Mucosa of descending colon (tissue), 3 donors: Measurements from ENCODE around the gene ST3GAL5. TPM values are rescaled to one million over a fixed set of nuclear protein-coding genes. Genes with fewer than 3 reads are reported as not detected.
"Not testable (repeated sequence)": the region's sequence is repeated elsewhere in the genome, so short reads cannot be mapped to it uniquely, and the experiment has no call there.

Source experiments
- ATAC-seq: fragments of 200-7000 bp; cut with Tn5 transposase; one replicate; pipeline ENCODE4 v1.9.1; 2020; ENCODE audit warnings: mild to moderate bottlenecking, moderate library complexity
- DNase-seq, 3 donors: peaks; one replicate each; pipeline ENCODE4 v3.0.0-alpha.2; 2020
- H3K36me3 ChIP-seq: fragments of 200-600 bp; one replicate; pipeline ENCODE4 v1.8.0; 2021; ENCODE audit warnings: low read depth, mild to moderate bottlenecking
- H3K4me1 ChIP-seq: fragments of 200-600 bp; one replicate; pipeline ENCODE4 v1.8.0; 2021; ENCODE audit warnings: low read depth, mild to moderate bottlenecking
- H3K4me3 ChIP-seq: fragments of 200-600 bp; one replicate; pipeline ENCODE4 v1.8.0; 2021; ENCODE audit warnings: mild to moderate bottlenecking
- H3K9me3 ChIP-seq: fragments of 200-600 bp; one replicate; pipeline ENCODE4 v1.8.0; 2021; ENCODE audit warnings: mild to moderate bottlenecking
- intact Hi-C, 2 donors: fragments of 100-400 bp; cut with DNase I in 1 of 2; cut with micrococcal nuclease in 1 of 2; formaldehyde crosslinking; loops; one replicate each; pipeline versions ENCODE4 v1.11.0 to v1.11.1; 2022; cut with DNase I, micrococcal nuclease
- total RNA-seq, 3 donors: library from RNA; stranded (reverse); fragmentation: NEBNext Ultra II Directional in 2 of 3; extraction: Animal tissue kit (Norgen Biotek cat#: 25700) in 2 of 3; gene quantifications; one replicate each; pipeline versions ENCODE4 v1.2.1 to v1.2.4, GENCODE V29; 2021 to 2023
- TF ChIP-seq, protein P1 (sequence below): fragments of 200-600 bp; IDR thresholded peaks from one replicate; pipeline ENCODE4 v1.8.0; 2022; ENCODE audit warnings: antibody characterized with exemption, mild to moderate bottlenecking
- donor health status: DM: no; HTN: no; CAD: no; lungs with moderate emphysema.
- donor health status: DM: no; HTN: no; CAD: no.
- donor health status: DM: no; HTN: yes; CAD: no.

The ST3GAL5 gene
- total RNA-seq, 3 donors from 2014 or later = 5.0 to 19.0 (median 5.4) TPM

DNA sequence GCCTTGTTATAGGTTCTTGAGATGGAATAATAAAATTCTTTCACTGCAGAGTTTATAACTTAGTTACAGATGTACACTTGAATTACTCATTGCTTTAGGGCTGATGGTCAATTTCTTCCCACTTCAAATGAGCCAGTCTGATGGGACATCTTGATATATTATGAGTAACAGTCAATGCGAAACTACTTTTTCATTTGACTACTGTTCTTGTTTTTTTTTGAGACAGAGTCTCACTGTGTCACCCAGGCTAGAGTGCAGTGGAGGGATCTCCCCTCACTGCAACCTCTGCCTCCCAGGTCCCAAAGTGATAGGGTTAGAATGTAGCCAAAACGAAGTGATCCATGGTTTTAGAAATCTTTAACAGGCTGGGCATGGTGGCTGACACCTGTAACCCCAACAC is 57.1 kb downstream of the ST3GAL5 start:
- Histone ChIP-seq H3K9me3 (no peaks in the 10 kb centered on the region), H3K4me3 (no peak overlapping the region), H3K36me3 (no peaks in the 10 kb centered on the region), H3K4me1 (no peaks in the 10 kb centered on the region)
- TF ChIP-seq, protein P1, sequence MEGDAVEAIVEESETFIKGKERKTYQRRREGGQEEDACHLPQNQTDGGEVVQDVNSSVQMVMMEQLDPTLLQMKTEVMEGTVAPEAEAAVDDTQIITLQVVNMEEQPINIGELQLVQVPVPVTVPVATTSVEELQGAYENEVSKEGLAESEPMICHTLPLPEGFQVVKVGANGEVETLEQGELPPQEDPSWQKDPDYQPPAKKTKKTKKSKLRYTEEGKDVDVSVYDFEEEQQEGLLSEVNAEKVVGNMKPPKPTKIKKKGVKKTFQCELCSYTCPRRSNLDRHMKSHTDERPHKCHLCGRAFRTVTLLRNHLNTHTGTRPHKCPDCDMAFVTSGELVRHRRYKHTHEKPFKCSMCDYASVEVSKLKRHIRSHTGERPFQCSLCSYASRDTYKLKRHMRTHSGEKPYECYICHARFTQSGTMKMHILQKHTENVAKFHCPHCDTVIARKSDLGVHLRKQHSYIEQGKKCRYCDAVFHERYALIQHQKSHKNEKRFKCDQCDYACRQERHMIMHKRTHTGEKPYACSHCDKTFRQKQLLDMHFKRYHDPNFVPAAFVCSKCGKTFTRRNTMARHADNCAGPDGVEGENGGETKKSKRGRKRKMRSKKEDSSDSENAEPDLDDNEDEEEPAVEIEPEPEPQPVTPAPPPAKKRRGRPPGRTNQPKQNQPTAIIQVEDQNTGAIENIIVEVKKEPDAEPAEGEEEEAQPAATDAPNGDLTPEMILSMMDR = no peak
- intact Hi-C loops = no loop called here
- no peak for ATAC-seq
- DNase-seq = no peak

GRCh38 chr2:85830645-85831044 is 58.1 kb downstream of the ST3GAL5 start:
- H3K36me3 ChIP-seq = no peaks in the 10 kb centered on the region
- ATAC-seq (no peak), DNase-seq (no peak)
- TF ChIP-seq, protein P1 = no peak
- intact Hi-C loops = no loop called here
- H3K4me1 ChIP-seq = no peaks in the 10 kb centered on the region
- H3K9me3 ChIP-seq = no peaks in the 10 kb centered on the region
- no peak overlapping the region for H3K4me3 ChIP-seq

- intact Hi-C loops = loop anchor here (5.0 kb wide), 2 partner anchors 58 to 248 kb away; partner anchors contain the start of gene ST3GAL5 (in 1 of the 2)
- not testable (repeated sequence) for H3K4me3 ChIP-seq, ATAC-seq, DNase-seq, H3K9me3 ChIP-seq, H3K4me1 ChIP-seq, H3K36me3 ChIP-seq
Observed at GRCh38 chr2:85829394-85829793, 59.4 kb downstream of the ST3GAL5 start.

GRCh38 chr2:85828725-85829124 is 60.1 kb downstream of the ST3GAL5 start:
- Histone ChIP-seq H3K4me3 (no peak overlapping the region), H3K4me1 (no peaks in the 10 kb centered on the region), H3K9me3 (no peaks in the 10 kb centered on the region), H3K36me3 (no peaks in the 10 kb centered on the region)
- ATAC-seq (no peak), DNase-seq (no peak)
- intact Hi-C loops = loop anchor here (5.0 kb wide), 2 partner anchors 59 to 249 kb away; partner anchors contain the start of gene ST3GAL5 (in 1 of the 2)
- TF ChIP-seq, protein P1 = no peak

- no peak overlapping the region for H3K4me3 ChIP-seq
- TF ChIP-seq, protein P1 = no peak
- ATAC-seq (no peak), DNase-seq (no peak)
- H3K9me3 ChIP-seq = no peaks in the 10 kb centered on the region
- intact Hi-C loops = loop anchor here (2.0 to 5.0 kb wide), 3 partner anchors 59 to 251 kb away; partner anchors contain the start of gene ST3GAL5 (in 1 of the 2)
- H3K4me1 ChIP-seq = no peaks in the 10 kb centered on the region
- no peaks in the 10 kb centered on the region for H3K36me3 ChIP-seq
Observed at GRCh38 chr2:85827879-85828569, 60.8 kb downstream of the ST3GAL5 start.
